ENCODE measurements around the gene TAGLN2. TPM values are rescaled to one million over a fixed set of nuclear protein-coding genes. Genes with fewer than 3 reads are reported as not detected.

TAGLN2 gene
- total and polyA plus RNA-seq, 9 of the 15 experiments (the other 6 are each of a cell fraction or from before 2014, with no cell fraction given), result 192 to 683 (median 455) TPM

DNA sequence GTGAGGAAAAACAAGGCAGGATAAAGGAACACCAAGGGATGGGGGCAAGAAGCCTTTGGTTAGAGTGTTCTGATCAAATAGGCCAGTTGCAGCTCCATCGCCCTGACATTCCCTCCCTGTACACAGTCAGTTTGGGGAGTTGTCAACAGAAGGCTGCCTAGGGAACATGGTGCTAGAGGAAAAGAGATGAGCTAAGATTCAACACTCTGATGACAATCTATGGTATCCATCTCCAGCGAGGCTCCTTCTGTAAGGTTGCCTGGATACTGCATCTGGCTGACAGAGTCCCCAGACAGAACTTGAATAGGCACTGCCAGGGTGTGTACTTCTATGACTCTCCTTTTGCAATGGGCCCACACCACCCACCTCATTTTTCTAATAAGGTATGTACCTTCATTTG is 40.0 kb upstream of the TAGLN2 start:
- Histone ChIP-seq H3K9me3 (replicated peaks; ENCODE audit: control insufficient read depth, insufficient read depth, low read depth, low read length) (no peaks in the 10 kb centered on the region), H3K9ac (ENCODE audit: insufficient read depth in 1 of 2, low read depth in 2 of 2, low read length in 2 of 2) (no peak overlapping the region), H3K4me1 (replicated peaks in 1 of 2; ENCODE audit: control insufficient read depth in 2 of 2, insufficient read depth in 2 of 2, low read length in 2 of 2) (peaks cover 8 to 10% of the 10 kb centered on the region in 2 experiments; a peak in 2 of 5 replicates), H3K27ac (ENCODE audit: extremely low read depth, low read depth, low read length) (no peak overlapping the region), H3K27me3 (ENCODE audit: control insufficient read depth in 2 of 2, insufficient read depth in 2 of 2, low read length in 2 of 2) (peaks cover 4 to 12% of the 10 kb centered on the region in 2 experiments; a peak in 2 of 5 replicates), H4K20me1 (replicated peaks; ENCODE audit: control insufficient read depth, insufficient read depth, low read length) (no peaks in the 10 kb centered on the region), H3K36me3 (ENCODE audit: control insufficient read depth, insufficient read depth, low read length) (no peaks in the 10 kb centered on the region), H3K9me1 (ENCODE audit: control insufficient read depth, insufficient read depth, low read length) (no peaks in the 10 kb centered on the region), H3K4me3 (no peak overlapping the region), H3K4me2 (ENCODE audit: insufficient read depth, low read length) (no peak overlapping the region), H3K79me2 (ENCODE audit: control insufficient read depth, insufficient read depth, low read length) (no peaks in the 10 kb centered on the region), H2AFZ (ENCODE audit: low read depth, low read length) (no peak overlapping the region)
- in situ Hi-C loops (cut with MboI) (no loop called here), intact Hi-C loops (cut with micrococcal nuclease) (no loop called here)
- TF ChIP-seq SMARCB1 (IDR thresholded peaks at IDR 0.05; ENCODE audit: insufficient read length, low read depth), result no peak
- TF ChIP-seq RFX1 (IDR thresholded peaks at IDR 0.05), result 0 out of 2 replicates have a peak, but pooled peaks have one; percentile 12
- POLR2A ChIA-PET, result interaction anchor here (1.0 to 1.5 kb wide), 4 partner anchors 9 to 81 kb away, joined by 3 read pairs; no protein-coding TSS in a partner anchor
- DNase-seq (ENCODE audit: extremely low read depth in 1 of 4, low spot score in 3 of 4) (no peak), ATAC-seq (no peak; the same call in 2 of the 3 replicates), FAIRE-seq (no peak)
- WGBS (ENCODE audit: insufficient coverage, low coverage, missing lambda C conversion rate), result 0% methylated on average over 2 of the region's 2 CpGs
- CTCF ChIA-PET (ENCODE audit: low intra/inter-chr PET ratio), result no interaction called here
- no TSS peak for BruUV-seq (replicated peaks)

DNA sequence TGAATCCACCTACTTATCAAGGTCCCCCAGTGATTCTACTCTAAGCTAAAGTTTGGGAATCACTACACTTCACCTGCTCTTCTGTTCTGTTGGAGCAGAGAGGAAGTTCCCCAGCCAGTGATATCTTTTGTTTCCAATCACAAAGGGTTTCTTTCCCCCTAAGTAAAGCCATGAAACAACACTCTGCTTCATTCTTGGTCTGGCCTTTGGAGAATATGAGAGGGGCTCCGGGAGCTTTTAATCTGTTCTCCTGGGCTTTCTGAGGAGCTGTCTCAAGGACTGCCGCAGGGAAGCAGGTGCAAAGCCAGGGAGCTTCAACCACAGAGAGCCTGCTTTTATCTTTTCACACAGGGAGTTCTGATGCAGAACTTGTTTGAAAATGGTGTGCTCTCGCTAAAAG is 38.8 kb upstream of the TAGLN2 start:
- Histone ChIP-seq H3K79me2 (ENCODE audit: control insufficient read depth, insufficient read depth, low read length) (no peaks in the 10 kb centered on the region), H3K4me3 (no peak overlapping the region), H3K9me3 (replicated peaks; ENCODE audit: control insufficient read depth, insufficient read depth, low read depth, low read length) (no peaks in the 10 kb centered on the region), H3K9me1 (ENCODE audit: control insufficient read depth, insufficient read depth, low read length) (no peaks in the 10 kb centered on the region), H2AFZ (ENCODE audit: low read depth, low read length) (no peak overlapping the region), H3K4me2 (ENCODE audit: insufficient read depth, low read length) (no peak overlapping the region), H3K36me3 (ENCODE audit: control insufficient read depth, insufficient read depth, low read length) (no peaks in the 10 kb centered on the region), H3K9ac (ENCODE audit: insufficient read depth in 1 of 2, low read depth in 2 of 2, low read length in 2 of 2) (no peak overlapping the region), H3K27me3 (ENCODE audit: control insufficient read depth in 2 of 2, insufficient read depth in 2 of 2, low read length in 2 of 2) (peaks cover 2 to 5% of the 10 kb centered on the region in 2 experiments; a peak in 2 of 5 replicates), H4K20me1 (replicated peaks; ENCODE audit: control insufficient read depth, insufficient read depth, low read length) (no peaks in the 10 kb centered on the region), H3K4me1 (replicated peaks in 1 of 2; ENCODE audit: control insufficient read depth in 2 of 2, insufficient read depth in 2 of 2, low read length in 2 of 2) (peaks cover 13 to 14% of the 10 kb centered on the region in 2 experiments; a peak in 2 of 5 replicates), H3K27ac (ENCODE audit: extremely low read depth, low read depth, low read length) (no peak overlapping the region)
- FAIRE-seq (no peak), ATAC-seq (no peak), DNase-seq (ENCODE audit: extremely low read depth in 1 of 4, low spot score in 3 of 4) (no peak)
- BruUV-seq (replicated peaks), result no TSS peak
- in situ Hi-C loops (cut with MboI), result no loop called here
- ChIA-PET POLR2A (interaction anchor here (0.8 to 1.1 kb wide), 3 partner anchors 9 to 82 kb away, joined by 3 to 4 read pairs (median 4); no protein-coding TSS in a partner anchor), CTCF (ENCODE audit: low intra/inter-chr PET ratio) (no interaction called here)
- intact Hi-C loops (cut with micrococcal nuclease), result no loop called here
- TF ChIP-seq MCM7 (IDR thresholded peaks at IDR 0.05), result no peak
- peak; percentile 41; the same call in 1 of the 2 replicates for TF ChIP-seq SPI1 (IDR thresholded peaks at IDR 0.05; ENCODE audit: borderline replicate concordance, low read depth, low read length)
- WGBS (ENCODE audit: insufficient coverage, low coverage, missing lambda C conversion rate), result 4% methylated on average over 3 of the region's 3 CpGs
